ENCODE data around the gene RAPGEFL1. TPM values are rescaled to one million over a fixed set of nuclear protein-coding genes. Genes with fewer than 3 reads are reported as not detected.

RAPGEFL1 gene
- total and polyA plus RNA-seq, 2 donors (not counting 1 experiment from before 2014, with no cell fraction given), result 1.2 to 1.6 TPM

DNA sequence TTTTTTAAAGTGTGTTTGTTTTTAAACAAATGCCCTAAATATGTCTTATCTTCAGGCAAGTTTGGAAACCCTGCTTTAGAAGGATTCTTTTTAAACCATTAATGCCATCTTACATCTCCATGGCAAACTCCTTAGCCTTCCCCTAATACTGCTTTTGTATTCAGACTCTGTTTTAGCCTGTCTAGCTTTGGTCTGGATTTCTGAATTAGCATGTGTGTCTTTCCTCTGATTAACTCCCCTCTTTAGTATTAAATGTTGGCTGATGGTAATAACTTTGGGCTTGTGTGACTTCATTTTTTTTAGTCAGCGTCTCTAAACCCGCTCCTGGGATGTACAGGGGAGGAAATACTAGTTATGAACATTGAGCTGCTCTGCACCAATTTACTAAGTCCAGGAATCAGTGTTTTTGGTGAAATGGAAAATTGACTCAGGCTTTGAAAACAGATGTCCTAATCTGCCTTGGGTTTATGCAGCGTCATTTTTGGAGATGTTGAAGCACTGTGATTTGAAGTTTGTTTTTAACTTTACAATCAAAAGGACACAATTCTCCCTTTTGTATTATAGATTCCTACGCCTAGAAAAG is 64.1 kb downstream of the RAPGEFL1 start:
- Histone ChIP-seq H3K27ac (ENCODE audit: insufficient read depth, low read length) (no peak overlapping the region), H3K79me2 (ENCODE audit: control insufficient read depth, insufficient read depth, low read length) (peaks cover 22% of the 10 kb centered on the region), H3K27me3 (ENCODE audit: control insufficient read depth, insufficient read depth, low read length) (no peaks in the 10 kb centered on the region), H3K4me1 (ENCODE audit: control insufficient read depth, extremely low read depth, insufficient read depth, low read length) (peaks cover 9% of the 10 kb centered on the region), H2AFZ (ENCODE audit: low read length) (no peak overlapping the region), H3K4me2 (ENCODE audit: extremely low read depth, insufficient read depth, low read length) (no peak overlapping the region), H3K36me3 (ENCODE audit: control insufficient read depth, insufficient read depth, low read length) (no peaks in the 10 kb centered on the region), H3K9ac (ENCODE audit: insufficient read depth, low read length) (no peak overlapping the region), H3K9me3 (ENCODE audit: control insufficient read depth, insufficient read depth, low read depth, low read length) (no peaks in the 10 kb centered on the region), H4K20me1 (ENCODE audit: control insufficient read depth, extremely low read depth, insufficient read depth, low read length) (peaks cover 1% of the 10 kb centered on the region), H3K4me3 (replicated peaks in 1 of 4; ENCODE audit: control extremely low read depth in 1 of 4, insufficient read depth in 1 of 4, low read depth in 3 of 4, low read length in 4 of 4) (no peak overlapping the region)
- no peak for DNase-seq (ENCODE audit: low read depth in 2 of 2)
- TF ChIP-seq, protein P1, sequence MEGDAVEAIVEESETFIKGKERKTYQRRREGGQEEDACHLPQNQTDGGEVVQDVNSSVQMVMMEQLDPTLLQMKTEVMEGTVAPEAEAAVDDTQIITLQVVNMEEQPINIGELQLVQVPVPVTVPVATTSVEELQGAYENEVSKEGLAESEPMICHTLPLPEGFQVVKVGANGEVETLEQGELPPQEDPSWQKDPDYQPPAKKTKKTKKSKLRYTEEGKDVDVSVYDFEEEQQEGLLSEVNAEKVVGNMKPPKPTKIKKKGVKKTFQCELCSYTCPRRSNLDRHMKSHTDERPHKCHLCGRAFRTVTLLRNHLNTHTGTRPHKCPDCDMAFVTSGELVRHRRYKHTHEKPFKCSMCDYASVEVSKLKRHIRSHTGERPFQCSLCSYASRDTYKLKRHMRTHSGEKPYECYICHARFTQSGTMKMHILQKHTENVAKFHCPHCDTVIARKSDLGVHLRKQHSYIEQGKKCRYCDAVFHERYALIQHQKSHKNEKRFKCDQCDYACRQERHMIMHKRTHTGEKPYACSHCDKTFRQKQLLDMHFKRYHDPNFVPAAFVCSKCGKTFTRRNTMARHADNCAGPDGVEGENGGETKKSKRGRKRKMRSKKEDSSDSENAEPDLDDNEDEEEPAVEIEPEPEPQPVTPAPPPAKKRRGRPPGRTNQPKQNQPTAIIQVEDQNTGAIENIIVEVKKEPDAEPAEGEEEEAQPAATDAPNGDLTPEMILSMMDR (conservative IDR thresholded peaks at IDR 0.05 in 1 of 2, IDR thresholded peaks at IDR 0.05 in 1 of 2; ENCODE audit: low read depth in 1 of 2, low read length in 2 of 2), result no peak
- no peak for TF ChIP-seq EZH2 (IDR thresholded peaks at IDR 0.05; ENCODE audit: low read length, missing control alignments)

DNA sequence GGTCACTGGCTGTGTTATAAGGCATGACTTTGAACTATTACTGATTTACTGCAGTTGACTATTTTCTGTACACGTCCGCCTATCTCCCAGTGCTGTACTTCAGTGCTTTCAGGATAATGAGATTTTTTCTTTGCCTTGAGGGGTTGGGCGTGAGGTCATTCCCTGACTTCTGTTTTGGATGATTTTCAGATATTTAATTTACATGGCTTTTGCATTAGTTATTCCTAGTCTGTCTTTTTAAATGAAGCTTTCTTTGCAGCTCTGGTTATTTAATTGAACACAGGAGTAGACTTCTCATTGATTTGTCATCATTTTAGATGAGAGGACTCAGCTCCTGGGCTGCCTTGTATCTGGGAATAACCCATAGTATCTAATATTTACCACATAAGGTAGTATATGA is 65.5 kb downstream of the RAPGEFL1 start:
- Histone ChIP-seq H2AFZ (ENCODE audit: low read length) (no peak overlapping the region), H3K4me2 (ENCODE audit: extremely low read depth, insufficient read depth, low read length) (no peak overlapping the region), H3K4me1 (ENCODE audit: control insufficient read depth, extremely low read depth, insufficient read depth, low read length) (peaks cover 9% of the 10 kb centered on the region), H3K27ac (ENCODE audit: insufficient read depth, low read length) (no peak overlapping the region), H3K27me3 (ENCODE audit: control insufficient read depth, insufficient read depth, low read length) (no peaks in the 10 kb centered on the region), H3K36me3 (ENCODE audit: control insufficient read depth, insufficient read depth, low read length) (no peaks in the 10 kb centered on the region), H4K20me1 (ENCODE audit: control insufficient read depth, extremely low read depth, insufficient read depth, low read length) (peaks cover 1% of the 10 kb centered on the region), H3K4me3 (replicated peaks in 1 of 4; ENCODE audit: control extremely low read depth in 1 of 4, insufficient read depth in 1 of 4, low read depth in 3 of 4, low read length in 4 of 4) (no peak overlapping the region), H3K79me2 (ENCODE audit: control insufficient read depth, insufficient read depth, low read length) (peaks cover 22% of the 10 kb centered on the region), H3K9me3 (ENCODE audit: control insufficient read depth, insufficient read depth, low read depth, low read length) (no peaks in the 10 kb centered on the region), H3K9ac (ENCODE audit: insufficient read depth, low read length) (no peak overlapping the region)
- DNase-seq (ENCODE audit: low read depth in 2 of 2), result no peak
- TF ChIP-seq, protein P1 (conservative IDR thresholded peaks at IDR 0.05 in 1 of 2, IDR thresholded peaks at IDR 0.05 in 1 of 2; ENCODE audit: low read depth in 1 of 2, low read length in 2 of 2), result no peak
- no peak for TF ChIP-seq EZH2 (IDR thresholded peaks at IDR 0.05; ENCODE audit: low read length, missing control alignments)

DNA sequence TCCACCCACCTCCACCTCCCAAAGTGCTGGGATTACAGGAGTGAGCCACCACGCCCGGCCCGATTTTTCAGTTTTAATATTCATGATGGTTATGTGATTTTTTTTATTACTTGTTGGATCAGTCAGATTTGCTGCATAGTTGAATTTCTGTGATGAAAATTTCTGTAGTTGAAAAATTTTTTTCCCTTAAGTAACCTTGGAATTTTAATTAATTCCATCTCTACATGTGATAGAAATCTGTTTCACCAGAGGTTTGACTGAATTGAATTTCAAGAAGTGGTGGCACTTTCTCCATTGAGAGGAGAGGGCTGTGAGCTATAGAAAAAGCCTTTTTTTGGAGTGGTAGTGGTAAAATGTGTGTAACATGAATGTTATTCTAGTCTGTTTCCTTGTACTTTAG is 66.5 kb downstream of the RAPGEFL1 start:
- H3K79me2 ChIP-seq (ENCODE audit: control insufficient read depth, insufficient read depth, low read length), result peaks cover 23% of the 10 kb centered on the region
- peaks cover 1% of the 10 kb centered on the region for H4K20me1 ChIP-seq (ENCODE audit: control insufficient read depth, extremely low read depth, insufficient read depth, low read length)
- peaks cover 9% of the 10 kb centered on the region for H3K4me1 ChIP-seq (ENCODE audit: control insufficient read depth, extremely low read depth, insufficient read depth, low read length)
- TF ChIP-seq, protein P1 (conservative IDR thresholded peaks at IDR 0.05 in 1 of 2, IDR thresholded peaks at IDR 0.05 in 1 of 2; ENCODE audit: low read depth in 1 of 2, low read length in 2 of 2), result no peak
- TF ChIP-seq EZH2 (IDR thresholded peaks at IDR 0.05; ENCODE audit: low read length, missing control alignments), result no peak
- H3K27ac ChIP-seq (ENCODE audit: insufficient read depth, low read length), result peak overlapping the region; percentile 1
- H3K36me3 ChIP-seq (ENCODE audit: control insufficient read depth, insufficient read depth, low read length), result no peaks in the 10 kb centered on the region
- H3K27me3 ChIP-seq (ENCODE audit: control insufficient read depth, insufficient read depth, low read length), result no peaks in the 10 kb centered on the region
- no peak overlapping the region for H3K4me3 ChIP-seq (replicated peaks in 1 of 4; ENCODE audit: control extremely low read depth in 1 of 4, insufficient read depth in 1 of 4, low read depth in 3 of 4, low read length in 4 of 4)
- no peaks in the 10 kb centered on the region for H3K9me3 ChIP-seq (ENCODE audit: control insufficient read depth, insufficient read depth, low read depth, low read length)
- no peak overlapping the region for H3K4me2 ChIP-seq (ENCODE audit: extremely low read depth, insufficient read depth, low read length)
- no peak overlapping the region for H3K9ac ChIP-seq (ENCODE audit: insufficient read depth, low read length)
- no peak overlapping the region for H2AFZ ChIP-seq (ENCODE audit: low read length)
- no peak for DNase-seq (ENCODE audit: low read depth in 2 of 2)
